ENCODE data around the gene RASGRP2.

DNA sequence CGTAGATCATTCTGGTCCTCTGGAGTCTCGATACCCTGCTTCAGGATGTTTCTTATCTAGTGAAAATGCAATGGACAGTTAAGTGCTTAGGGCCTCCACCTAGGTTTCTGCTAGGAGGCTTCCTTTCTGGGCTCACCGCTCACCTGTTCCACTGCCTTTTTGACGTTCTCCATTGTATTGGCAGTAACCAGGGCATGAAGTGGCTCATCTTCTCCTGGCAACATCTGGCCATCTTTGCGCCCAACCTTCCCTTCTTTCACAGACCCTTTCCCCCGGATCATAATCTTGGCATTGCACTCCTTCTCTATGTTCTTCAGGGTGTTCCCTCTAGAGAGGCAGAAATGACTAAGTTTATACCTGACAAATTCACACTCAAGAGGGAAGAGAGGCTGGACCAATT lies 25.3 kb upstream of the RASGRP2 start:
- TF ChIP-seq CTCF (conservative IDR thresholded peaks at IDR 0.05 in 1 of 2, IDR thresholded peaks at IDR 0.05 in 1 of 2; ENCODE audit: low read depth in 1 of 2, low read length in 2 of 2) (no peak), EZH2 (IDR thresholded peaks at IDR 0.05; ENCODE audit: low read length, missing control alignments) (no peak)
